Neural progenitor cell (in vitro differentiated cells): ENCODE measurements around the gene CALB2. TPM values are rescaled to one million over a fixed set of nuclear protein-coding genes. Genes with fewer than 3 reads are reported as not detected.

Experiments used
- DNase-seq: peaks from one replicate; pipeline ENCODE4 v3.0.0-alpha.2; 2016; ENCODE audit warnings: low spot score
- H2AFZ ChIP-seq: fragments of 200-600 bp; sonication (generic); replicated peaks from 2 replicates; pipeline ENCODE4 v1.6.1; 2016; ENCODE audit warnings: antibody characterized with exemption
- H3F3A ChIP-seq: fragments of 200-600 bp; sonication (generic); 2 replicates; pipeline ENCODE4 v1.6.1; 2016; ENCODE audit warnings: antibody characterized with exemption, low read depth
- H3K27ac ChIP-seq: fragments of 200-600 bp; sonication (generic); 2 replicates; pipeline ENCODE4 v1.5.1; 2016; ENCODE audit warnings: mild to moderate bottlenecking
- H3K27me3 ChIP-seq: fragments of 200-600 bp; sonication (generic); 2 replicates; pipeline ENCODE4 v1.6.1; 2016; ENCODE audit warnings: mild to moderate bottlenecking, moderate library complexity
- H3K36me3 ChIP-seq: fragments of 200-600 bp; sonication (generic); 2 replicates; pipeline ENCODE4 v1.5.1; 2016
- H3K4me1 ChIP-seq: fragments of 200-600 bp; sonication (generic); 2 replicates; pipeline ENCODE4 v1.6.1; 2016; ENCODE audit warnings: mixed run types
- H3K4me2 ChIP-seq: fragments of 200-600 bp; sonication (generic); 2 replicates; pipeline ENCODE4 v1.6.1; 2016
- H3K4me3 ChIP-seq: fragments of 200-600 bp; sonication (generic); 2 replicates; pipeline ENCODE4 v1.5.1; 2016
- H3K79me2 ChIP-seq: fragments of 200-600 bp; sonication (generic); 2 replicates; pipeline ENCODE4 v1.6.1; 2016; ENCODE audit warnings: low read depth
- H3K9ac ChIP-seq: fragments of 200-600 bp; sonication (generic); 2 replicates; pipeline ENCODE4 v1.6.1; 2016
- H3K9me3 ChIP-seq: fragments of 200-600 bp; sonication (generic); 2 replicates; pipeline ENCODE4 v1.5.1; 2016; ENCODE audit warnings: low read depth
- H4K20me1 ChIP-seq: fragments of 200-600 bp; sonication (generic); 2 replicates; pipeline ENCODE4 v1.6.1; 2016; ENCODE audit warnings: low read depth
- H3K27ac Mint-ChIP-seq: 3 replicates; pipeline ENCODE4 v1.8.0; 2021; ENCODE audit warnings: mixed read lengths
- H3K27me3 Mint-ChIP-seq: 2 replicates; pipeline ENCODE4 v1.8.0; 2022; ENCODE audit warnings: low read depth, mild to moderate bottlenecking, inconsistent platforms, moderate library complexity, mixed read lengths; ENCODE audit not compliant: insufficient read depth
- H3K36me3 Mint-ChIP-seq: 3 replicates; pipeline ENCODE4 v1.8.0; 2021; ENCODE audit warnings: mixed read lengths
- H3K4me1 Mint-ChIP-seq: 3 replicates; pipeline ENCODE4 v1.8.0; 2021; ENCODE audit warnings: mixed read lengths
- H3K4me3 Mint-ChIP-seq: 3 replicates; pipeline ENCODE4 v1.8.0; 2021; ENCODE audit warnings: mild to moderate bottlenecking, moderate library complexity, mixed read lengths
- H3K9me3 Mint-ChIP-seq: 3 replicates; pipeline ENCODE4 v1.8.0; 2020; ENCODE audit warnings: mixed read lengths
- CTCF ChIP-seq: fragments of 200-600 bp; sonication (generic); IDR thresholded peaks from 2 replicates; pipeline ENCODE4 v1.5.1; 2017; ENCODE audit warnings: antibody characterized with exemption, mild to moderate bottlenecking
- EZH2 ChIP-seq: fragments of 200-600 bp; sonication (generic); IDR thresholded peaks from 2 replicates; pipeline ENCODE4 v1.6.1; 2017; ENCODE audit warnings: antibody characterized with exemption, mild to moderate bottlenecking, moderate library complexity
- EZH2phosphoT487 ChIP-seq: fragments of 200-600 bp; sonication (generic); IDR thresholded peaks from 2 replicates; pipeline ENCODE4 v1.6.1; 2017; ENCODE audit warnings: antibody characterized with exemption
- total RNA-seq: library from RNA; depleted of rRNA; stranded (reverse); fragments of >200 nt; gene quantifications from 2 replicates; pipeline ENCODE4 v1.2.3, GENCODE V29; 2015; ENCODE audit warnings: low replicate concordance

The CALB2 gene
- total RNA-seq, 1 donor from 2014 or later: not detected

GRCh38 chr16:71402007-71402406 lies 43.5 kb downstream of the CALB2 start:
- peak; percentile 9 for DNase-seq
- Mint-ChIP-seq H3K4me3 (peak overlapping the region; percentile 31), H3K4me1 (no peaks in the 10 kb centered on the region), H3K27ac (no peak overlapping the region), H3K27me3 (peaks cover 5% of the 10 kb centered on the region), H3K36me3 (no peaks in the 10 kb centered on the region), H3K9me3 (peaks cover 16% of the 10 kb centered on the region)
- no peaks in the 10 kb centered on the region for H3K36me3 ChIP-seq
- H3K79me2 ChIP-seq: no peaks in the 10 kb centered on the region
- no peak overlapping the region for H3K4me3 ChIP-seq
- TF ChIP-seq CTCF: no peak
- no peak for TF ChIP-seq EZH2
- TF ChIP-seq EZH2phosphoT487: no peak
- peak overlapping the region; percentile 38 for H2AFZ ChIP-seq
- H3K9me3 ChIP-seq: no peaks in the 10 kb centered on the region
- H4K20me1 ChIP-seq: no peaks in the 10 kb centered on the region
- peak overlapping the region; percentile 17 for H3K4me2 ChIP-seq
- H3K27ac ChIP-seq: no peak overlapping the region
- no peak overlapping the region for H3K9ac ChIP-seq
- no peaks in the 10 kb centered on the region for H3K27me3 ChIP-seq
- H3K4me1 ChIP-seq: peaks cover 10% of the 10 kb centered on the region
- peaks cover 3% of the 10 kb centered on the region for H3F3A ChIP-seq

GRCh38 chr16:71402674-71403073 lies 44.2 kb downstream of the CALB2 start:
- Histone ChIP-seq H3K27ac (no peak overlapping the region), H3K4me1 (peaks cover 10% of the 10 kb centered on the region), H3K79me2 (no peaks in the 10 kb centered on the region), H3K4me3 (no peak overlapping the region), H2AFZ (no peak overlapping the region), H3K4me2 (no peak overlapping the region), H3K36me3 (no peaks in the 10 kb centered on the region), H4K20me1 (no peaks in the 10 kb centered on the region), H3F3A (peaks cover 3% of the 10 kb centered on the region), H3K9ac (no peak overlapping the region), H3K9me3 (no peaks in the 10 kb centered on the region), H3K27me3 (no peaks in the 10 kb centered on the region)
- Mint-ChIP-seq H3K4me1 (no peaks in the 10 kb centered on the region), H3K4me3 (no peak overlapping the region), H3K9me3 (peaks cover 16% of the 10 kb centered on the region), H3K27me3 (peaks cover 6% of the 10 kb centered on the region), H3K36me3 (no peaks in the 10 kb centered on the region), H3K27ac (no peak overlapping the region)
- TF ChIP-seq EZH2phosphoT487 (no peak), EZH2 (no peak), CTCF (no peak)
- DNase-seq: no peak

GRCh38 chr16:71404364-71404763 lies 45.8 kb downstream of the CALB2 start:
- Mint-ChIP-seq H3K27ac (no peak overlapping the region), H3K4me3 (no peak overlapping the region), H3K36me3 (no peaks in the 10 kb centered on the region), H3K4me1 (no peaks in the 10 kb centered on the region), H3K27me3 (peaks cover 8% of the 10 kb centered on the region), H3K9me3 (peaks cover 16% of the 10 kb centered on the region)
- H3K4me3 ChIP-seq: no peak overlapping the region
- H3K27ac ChIP-seq: no peak overlapping the region
- TF ChIP-seq EZH2 (no peak), EZH2phosphoT487 (no peak), CTCF (no peak)
- H2AFZ ChIP-seq: no peak overlapping the region
- H3K79me2 ChIP-seq: no peaks in the 10 kb centered on the region
- H3K4me2 ChIP-seq: no peak overlapping the region
- no peaks in the 10 kb centered on the region for H3K9me3 ChIP-seq
- H4K20me1 ChIP-seq: no peaks in the 10 kb centered on the region
- DNase-seq: no peak
- no peaks in the 10 kb centered on the region for H3K27me3 ChIP-seq
- H3F3A ChIP-seq: peaks cover 3% of the 10 kb centered on the region
- H3K36me3 ChIP-seq: no peaks in the 10 kb centered on the region
- no peak overlapping the region for H3K9ac ChIP-seq
- peaks cover 10% of the 10 kb centered on the region for H3K4me1 ChIP-seq
